ENCODE measurements around the gene RABGEF1.
"Not testable (repeated sequence)": the region's sequence is repeated elsewhere in the genome, so short reads cannot be mapped to it uniquely, and the experiment has no call there.

The RABGEF1 gene

DNA sequence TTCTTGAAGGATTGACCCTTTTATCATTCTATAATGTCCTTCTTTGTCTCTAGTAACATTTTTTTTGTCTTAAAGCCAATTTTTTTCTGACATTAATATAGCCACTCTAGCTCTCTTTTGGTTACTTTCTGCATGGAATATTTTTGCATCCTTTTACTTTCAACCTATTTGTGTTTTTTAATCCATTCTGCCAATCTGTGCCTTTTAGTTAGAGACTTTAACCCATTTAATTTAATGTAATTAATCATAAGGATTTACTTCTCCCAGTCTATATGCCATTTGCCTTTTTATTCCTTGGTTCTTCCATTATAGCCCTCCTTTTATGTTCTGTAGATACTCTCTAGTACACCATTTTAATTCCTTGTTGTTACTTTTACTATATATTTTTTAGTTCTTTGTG is 32.7 kb upstream of the RABGEF1 start:
- no peak overlapping the region for H3K4me3 ChIP-seq (ENCODE audit: low read length in 2 of 2)
- no peak overlapping the region for H3K9ac ChIP-seq (ENCODE audit: low read depth in 1 of 2, low read length in 2 of 2)
- no peaks in the 10 kb centered on the region for H3K27me3 ChIP-seq (ENCODE audit: control insufficient read depth in 2 of 2, insufficient read depth in 2 of 2, low read length in 2 of 2)
- H3K36me3 ChIP-seq (ENCODE audit: control insufficient read depth in 2 of 2, insufficient read depth in 2 of 2, low read length in 2 of 2), result peaks cover 3 to 5% of the 10 kb centered on the region in 2 donors
- no peaks in the 10 kb centered on the region for H3K9me3 ChIP-seq (ENCODE audit: control insufficient read depth in 2 of 2, low read length in 2 of 2)
- no peaks in the 10 kb centered on the region for H3K4me1 ChIP-seq (ENCODE audit: control insufficient read depth in 2 of 2, insufficient read depth in 2 of 2, low read length in 2 of 2)
- H3K27ac ChIP-seq (ENCODE audit: low read depth in 2 of 2, low read length in 2 of 2), result no peak overlapping the region

DNA sequence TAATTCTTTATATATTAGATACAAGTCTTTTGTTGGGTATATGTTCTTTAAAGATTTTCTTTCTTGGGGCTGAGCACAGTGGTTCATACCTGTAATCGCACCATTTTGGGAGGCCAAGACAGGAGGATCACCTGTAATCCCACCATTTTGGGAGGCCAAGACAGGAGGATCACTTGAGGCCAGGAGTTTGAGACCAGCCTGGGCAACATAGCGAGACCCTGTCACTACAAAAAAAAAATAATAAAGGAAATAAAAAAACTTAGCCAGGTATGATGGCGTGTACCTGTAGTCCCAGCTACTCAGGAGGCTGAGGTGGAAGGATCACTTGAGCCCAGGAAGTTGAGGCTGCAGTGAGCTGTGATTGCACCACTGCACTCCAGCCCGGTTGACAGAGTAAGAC is 29.8 kb upstream of the RABGEF1 start:
- H3K36me3 ChIP-seq (ENCODE audit: control insufficient read depth in 2 of 2, insufficient read depth in 2 of 2, low read length in 2 of 2), result peaks cover 11 to 14% of the 10 kb centered on the region in 2 donors
- not testable (repeated sequence) for H3K27me3 ChIP-seq (ENCODE audit: control insufficient read depth in 2 of 2, insufficient read depth in 2 of 2, low read length in 2 of 2); H3K27ac ChIP-seq (ENCODE audit: low read depth in 2 of 2, low read length in 2 of 2); H3K4me1 ChIP-seq (ENCODE audit: control insufficient read depth in 2 of 2, insufficient read depth in 2 of 2, low read length in 2 of 2); H3K9me3 ChIP-seq (ENCODE audit: control insufficient read depth in 2 of 2, low read length in 2 of 2); H3K4me3 ChIP-seq (ENCODE audit: low read length in 2 of 2); H3K9ac ChIP-seq (ENCODE audit: low read depth in 1 of 2, low read length in 2 of 2)

DNA sequence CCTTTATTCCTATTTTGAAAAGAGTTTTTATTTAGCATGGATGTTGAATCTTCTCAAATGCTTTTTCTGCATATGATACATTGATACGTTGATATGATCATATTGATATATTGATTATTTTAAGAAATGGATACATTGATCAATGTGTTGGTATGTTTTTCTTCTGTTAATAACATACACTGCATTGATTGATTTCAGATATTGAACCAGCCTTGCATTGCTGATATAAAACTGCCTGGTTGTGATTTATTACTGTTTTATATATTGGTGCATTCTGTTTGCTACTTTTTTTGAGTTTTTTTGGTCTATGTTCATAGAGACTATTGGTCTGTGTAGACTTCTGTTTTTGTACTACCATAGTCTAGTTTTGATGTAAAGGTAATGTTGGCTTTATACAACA is 26.8 kb upstream of the RABGEF1 start:
- Histone ChIP-seq H3K4me1 (ENCODE audit: control insufficient read depth in 2 of 2, insufficient read depth in 2 of 2, low read length in 2 of 2) (no peaks in the 10 kb centered on the region), H3K4me3 (ENCODE audit: low read length in 2 of 2) (no peak overlapping the region), H3K9ac (ENCODE audit: low read depth in 1 of 2, low read length in 2 of 2) (no peak overlapping the region), H3K27ac (ENCODE audit: low read depth in 2 of 2, low read length in 2 of 2) (no peak overlapping the region), H3K27me3 (ENCODE audit: control insufficient read depth in 2 of 2, insufficient read depth in 2 of 2, low read length in 2 of 2) (no peaks in the 10 kb centered on the region), H3K9me3 (ENCODE audit: control insufficient read depth in 2 of 2, low read length in 2 of 2) (no peaks in the 10 kb centered on the region), H3K36me3 (ENCODE audit: control insufficient read depth in 2 of 2, insufficient read depth in 2 of 2, low read length in 2 of 2) (peaks cover 13 to 14% of the 10 kb centered on the region in 2 donors)

GRCh38 chr7:66716634-66717033 is 23.9 kb upstream of the RABGEF1 start:
- not testable (repeated sequence) for H3K4me1 ChIP-seq (ENCODE audit: control insufficient read depth in 2 of 2, insufficient read depth in 2 of 2, low read length in 2 of 2); H3K27ac ChIP-seq (ENCODE audit: low read depth in 2 of 2, low read length in 2 of 2); H3K27me3 ChIP-seq (ENCODE audit: control insufficient read depth in 2 of 2, insufficient read depth in 2 of 2, low read length in 2 of 2); H3K9me3 ChIP-seq (ENCODE audit: control insufficient read depth in 2 of 2, low read length in 2 of 2); H3K9ac ChIP-seq (ENCODE audit: low read depth in 1 of 2, low read length in 2 of 2); H3K4me3 ChIP-seq (ENCODE audit: low read length in 2 of 2)
- H3K36me3 ChIP-seq (ENCODE audit: control insufficient read depth in 2 of 2, insufficient read depth in 2 of 2, low read length in 2 of 2), result peaks cover 13 to 17% of the 10 kb centered on the region in 2 donors

DNA sequence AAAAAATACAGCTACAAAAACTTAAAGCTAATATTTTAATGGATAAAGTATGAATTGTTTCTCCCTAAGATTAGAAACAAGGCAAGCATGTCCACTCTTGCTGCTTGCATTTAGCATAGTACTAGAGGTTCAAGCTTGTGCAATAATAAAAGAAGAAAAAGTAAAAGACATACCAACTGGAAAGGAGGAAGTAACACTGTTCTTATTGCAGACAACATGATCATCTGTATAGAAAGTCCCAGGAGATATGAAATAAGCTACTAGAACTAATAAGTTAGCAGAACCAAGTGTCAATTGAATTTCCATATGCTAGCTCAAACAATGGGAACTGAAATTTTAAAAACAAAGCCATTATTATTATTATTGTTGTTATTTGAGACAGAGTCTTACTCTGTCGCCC is 20.0 kb upstream of the RABGEF1 start:
- Histone ChIP-seq H3K9ac (ENCODE audit: low read depth in 1 of 2, low read length in 2 of 2) (no peak overlapping the region), H3K36me3 (ENCODE audit: control insufficient read depth in 2 of 2, insufficient read depth in 2 of 2, low read length in 2 of 2) (peaks cover 3 to 8% of the 10 kb centered on the region in 2 donors), H3K27ac (ENCODE audit: low read depth in 2 of 2, low read length in 2 of 2) (no peak overlapping the region), H3K27me3 (ENCODE audit: control insufficient read depth in 2 of 2, insufficient read depth in 2 of 2, low read length in 2 of 2) (no peaks in the 10 kb centered on the region), H3K9me3 (ENCODE audit: control insufficient read depth in 2 of 2, low read length in 2 of 2) (no peaks in the 10 kb centered on the region), H3K4me3 (ENCODE audit: low read length in 2 of 2) (no peak overlapping the region), H3K4me1 (ENCODE audit: control insufficient read depth in 2 of 2, insufficient read depth in 2 of 2, low read length in 2 of 2) (no peaks in the 10 kb centered on the region)

DNA sequence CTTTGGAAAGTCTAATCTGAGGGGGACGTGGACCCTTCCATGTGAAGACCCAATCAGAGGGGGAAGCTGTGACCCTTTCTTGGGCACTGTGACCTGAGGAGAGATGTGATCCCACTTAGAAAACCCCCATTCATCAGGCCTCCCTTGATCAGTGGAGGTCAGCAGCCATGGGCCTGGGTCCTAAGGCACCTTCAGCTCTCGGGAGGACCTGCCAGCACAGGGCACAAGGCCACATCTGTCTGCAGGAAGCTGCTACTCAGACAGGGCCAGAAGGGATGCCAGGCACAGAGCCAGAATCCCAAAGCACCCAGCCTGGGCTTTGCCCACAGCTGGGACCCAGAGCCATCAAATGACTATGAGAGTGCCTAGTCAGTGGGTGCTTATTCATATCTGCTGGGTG is 14.7 kb upstream of the RABGEF1 start:
- Histone ChIP-seq H3K36me3 (ENCODE audit: control insufficient read depth in 2 of 2, insufficient read depth in 2 of 2, low read length in 2 of 2) (peaks cover 0 to 5% of the 10 kb centered on the region in 2 donors), H3K4me1 (ENCODE audit: control insufficient read depth in 2 of 2, insufficient read depth in 2 of 2, low read length in 2 of 2) (no peaks in the 10 kb centered on the region), H3K27ac (ENCODE audit: low read depth in 2 of 2, low read length in 2 of 2) (no peak overlapping the region), H3K9me3 (ENCODE audit: control insufficient read depth in 2 of 2, low read length in 2 of 2) (no peaks in the 10 kb centered on the region), H3K4me3 (ENCODE audit: low read length in 2 of 2) (no peak overlapping the region), H3K27me3 (ENCODE audit: control insufficient read depth in 2 of 2, insufficient read depth in 2 of 2, low read length in 2 of 2) (no peaks in the 10 kb centered on the region), H3K9ac (ENCODE audit: low read depth in 1 of 2, low read length in 2 of 2) (no peak overlapping the region)

- no peaks in the 10 kb centered on the region for H3K4me1 ChIP-seq (ENCODE audit: control insufficient read depth in 2 of 2, insufficient read depth in 2 of 2, low read length in 2 of 2)
- no peaks in the 10 kb centered on the region for H3K27me3 ChIP-seq (ENCODE audit: control insufficient read depth in 2 of 2, insufficient read depth in 2 of 2, low read length in 2 of 2)
- no peak overlapping the region for H3K9ac ChIP-seq (ENCODE audit: low read depth in 1 of 2, low read length in 2 of 2)
- H3K4me3 ChIP-seq (ENCODE audit: low read length in 2 of 2), result no peak overlapping the region
- no peak overlapping the region for H3K27ac ChIP-seq (ENCODE audit: low read depth in 2 of 2, low read length in 2 of 2)
- peaks cover 0 to 2% of the 10 kb centered on the region in 2 donors for H3K36me3 ChIP-seq (ENCODE audit: control insufficient read depth in 2 of 2, insufficient read depth in 2 of 2, low read length in 2 of 2)
- H3K9me3 ChIP-seq (ENCODE audit: control insufficient read depth in 2 of 2, low read length in 2 of 2), result no peaks in the 10 kb centered on the region
These were observed 13.5 kb upstream of the RABGEF1 start for GRCh38 chr7:66727058-66727457.

GRCh38 chr7:66728571-66728970 is 12.0 kb upstream of the RABGEF1 start:
- Histone ChIP-seq H3K9me3 (ENCODE audit: control insufficient read depth in 2 of 2, low read length in 2 of 2) (no peaks in the 10 kb centered on the region), H3K4me1 (ENCODE audit: control insufficient read depth in 2 of 2, insufficient read depth in 2 of 2, low read length in 2 of 2) (no peaks in the 10 kb centered on the region), H3K9ac (ENCODE audit: low read depth in 1 of 2, low read length in 2 of 2) (no peak overlapping the region), H3K36me3 (ENCODE audit: control insufficient read depth in 2 of 2, insufficient read depth in 2 of 2, low read length in 2 of 2) (no peaks in the 10 kb centered on the region), H3K27me3 (ENCODE audit: control insufficient read depth in 2 of 2, insufficient read depth in 2 of 2, low read length in 2 of 2) (no peaks in the 10 kb centered on the region), H3K4me3 (ENCODE audit: low read length in 2 of 2) (no peak overlapping the region), H3K27ac (ENCODE audit: low read depth in 2 of 2, low read length in 2 of 2) (no peak overlapping the region)

GRCh38 chr7:66729274-66729673 is 11.3 kb upstream of the RABGEF1 start:
- Histone ChIP-seq H3K9me3 (ENCODE audit: control insufficient read depth in 2 of 2, low read length in 2 of 2) (no peaks in the 10 kb centered on the region), H3K4me3 (ENCODE audit: low read length in 2 of 2) (no peak overlapping the region), H3K36me3 (ENCODE audit: control insufficient read depth in 2 of 2, insufficient read depth in 2 of 2, low read length in 2 of 2) (no peaks in the 10 kb centered on the region)

DNA sequence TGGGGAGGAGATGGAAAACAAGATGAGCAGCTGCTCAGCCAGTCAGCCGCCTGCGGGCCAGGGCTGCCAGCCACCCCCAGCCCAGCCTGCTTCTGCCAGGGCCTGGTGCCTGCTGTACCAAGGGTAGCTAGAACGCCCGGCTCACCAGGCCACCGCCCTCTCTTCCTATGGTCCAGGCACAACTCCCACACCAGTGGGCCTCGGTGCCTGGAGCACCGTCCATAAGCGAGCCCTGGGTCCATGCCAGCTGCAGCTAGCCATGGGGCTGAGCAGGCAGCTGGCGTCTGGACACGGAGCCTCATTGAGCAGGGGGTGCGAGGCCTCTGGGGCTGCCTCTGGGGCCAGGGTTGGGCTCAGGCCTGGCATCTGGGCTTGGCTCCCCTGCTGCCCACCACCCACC is 8.5 kb upstream of the RABGEF1 start:
- Histone ChIP-seq H3K4me3 (ENCODE audit: low read length in 2 of 2) (no peak overlapping the region), H3K4me1 (ENCODE audit: control insufficient read depth in 2 of 2, insufficient read depth in 2 of 2, low read length in 2 of 2) (peaks cover 0 to 9% of the 10 kb centered on the region in 2 donors), H3K27me3 (ENCODE audit: control insufficient read depth in 2 of 2, insufficient read depth in 2 of 2, low read length in 2 of 2) (no peaks in the 10 kb centered on the region), H3K9ac (ENCODE audit: low read depth in 1 of 2, low read length in 2 of 2) (no peak overlapping the region), H3K36me3 (ENCODE audit: control insufficient read depth in 2 of 2, insufficient read depth in 2 of 2, low read length in 2 of 2) (peaks cover 0 to 4% of the 10 kb centered on the region in 2 donors), H3K9me3 (ENCODE audit: control insufficient read depth in 2 of 2, low read length in 2 of 2) (no peaks in the 10 kb centered on the region), H3K27ac (ENCODE audit: low read depth in 2 of 2, low read length in 2 of 2) (no peak overlapping the region)

More at GRCh38 chr7:66729274-66729673, 11.3 kb upstream of the RABGEF1 start:
- no peak overlapping the region for H3K27ac ChIP-seq (ENCODE audit: low read depth in 2 of 2, low read length in 2 of 2)
- H3K4me1 ChIP-seq (ENCODE audit: control insufficient read depth in 2 of 2, insufficient read depth in 2 of 2, low read length in 2 of 2), result no peaks in the 10 kb centered on the region
- no peak overlapping the region for H3K9ac ChIP-seq (ENCODE audit: low read depth in 1 of 2, low read length in 2 of 2)
- no peaks in the 10 kb centered on the region for H3K27me3 ChIP-seq (ENCODE audit: control insufficient read depth in 2 of 2, insufficient read depth in 2 of 2, low read length in 2 of 2)

GRCh38 chr7:66732439-66732838 is 8.1 kb upstream of the RABGEF1 start:
- H3K27me3 ChIP-seq (ENCODE audit: control insufficient read depth in 2 of 2, insufficient read depth in 2 of 2, low read length in 2 of 2), result no peaks in the 10 kb centered on the region
- H3K4me1 ChIP-seq (ENCODE audit: control insufficient read depth in 2 of 2, insufficient read depth in 2 of 2, low read length in 2 of 2), result peaks cover 0 to 9% of the 10 kb centered on the region in 2 donors
- no peak overlapping the region for H3K9ac ChIP-seq (ENCODE audit: low read depth in 1 of 2, low read length in 2 of 2)
- H3K9me3 ChIP-seq (ENCODE audit: control insufficient read depth in 2 of 2, low read length in 2 of 2), result no peaks in the 10 kb centered on the region
- no peak overlapping the region for H3K4me3 ChIP-seq (ENCODE audit: low read length in 2 of 2)
- peaks cover 0 to 4% of the 10 kb centered on the region in 2 donors for H3K36me3 ChIP-seq (ENCODE audit: control insufficient read depth in 2 of 2, insufficient read depth in 2 of 2, low read length in 2 of 2)
- H3K27ac ChIP-seq (ENCODE audit: low read depth in 2 of 2, low read length in 2 of 2), result no peak overlapping the region
